ENCODE measurements around the gene LRP1B.

DNA sequence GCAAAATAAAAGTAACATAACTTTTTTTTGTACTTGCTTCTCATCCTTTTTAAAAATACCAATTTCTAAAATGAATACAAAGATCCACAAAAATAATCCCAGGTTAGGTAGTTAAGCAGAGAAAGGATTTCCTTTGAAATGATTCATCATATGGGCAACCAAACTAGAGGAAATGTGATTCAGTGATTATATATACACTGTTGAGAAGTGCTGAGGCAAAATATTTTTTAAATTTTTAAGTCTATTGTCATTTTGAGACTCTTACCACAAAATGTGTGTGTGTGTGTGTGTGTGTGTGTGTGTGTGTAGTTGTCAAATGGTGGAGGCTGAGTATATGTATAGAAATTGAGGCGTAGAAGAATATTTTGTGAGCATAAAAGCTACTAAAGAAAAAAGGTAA is 1075.3 kb downstream of the LRP1B start:
- no peak for TF ChIP-seq CSDC2 (CRISPR knock-in tag; IDR thresholded peaks at IDR 0.05)
- no peak for TF ChIP-seq GLIS3 (CRISPR knock-in tag; IDR thresholded peaks at IDR 0.05)
- no peak for TF ChIP-seq RARB (CRISPR knock-in tag; IDR thresholded peaks at IDR 0.05)
- no peak for TF ChIP-seq ESRRG (CRISPR knock-in tag; IDR thresholded peaks at IDR 0.05)
- TF ChIP-seq, protein P1, sequence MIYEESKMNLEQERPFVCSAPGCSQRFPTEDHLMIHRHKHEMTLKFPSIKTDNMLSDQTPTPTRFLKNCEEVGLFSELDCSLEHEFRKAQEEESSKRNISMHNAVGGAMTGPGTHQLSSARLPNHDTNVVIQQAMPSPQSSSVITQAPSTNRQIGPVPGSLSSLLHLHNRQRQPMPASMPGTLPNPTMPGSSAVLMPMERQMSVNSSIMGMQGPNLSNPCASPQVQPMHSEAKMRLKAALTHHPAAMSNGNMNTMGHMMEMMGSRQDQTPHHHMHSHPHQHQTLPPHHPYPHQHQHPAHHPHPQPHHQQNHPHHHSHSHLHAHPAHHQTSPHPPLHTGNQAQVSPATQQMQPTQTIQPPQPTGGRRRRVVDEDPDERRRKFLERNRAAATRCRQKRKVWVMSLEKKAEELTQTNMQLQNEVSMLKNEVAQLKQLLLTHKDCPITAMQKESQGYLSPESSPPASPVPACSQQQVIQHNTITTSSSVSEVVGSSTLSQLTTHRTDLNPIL (CRISPR knock-in tag; IDR thresholded peaks at IDR 0.05; ENCODE audit: low read depth): no peak
- no peak for TF ChIP-seq ZFP30 (CRISPR knock-in tag; IDR thresholded peaks at IDR 0.05)
- TF ChIP-seq ARNTL (CRISPR knock-in tag; IDR thresholded peaks at IDR 0.05; ENCODE audit: borderline replicate concordance, low read depth): no peak
- TF ChIP-seq ZNF70 (CRISPR knock-in tag; IDR thresholded peaks at IDR 0.05): no peak
- TF ChIP-seq, protein P2, sequence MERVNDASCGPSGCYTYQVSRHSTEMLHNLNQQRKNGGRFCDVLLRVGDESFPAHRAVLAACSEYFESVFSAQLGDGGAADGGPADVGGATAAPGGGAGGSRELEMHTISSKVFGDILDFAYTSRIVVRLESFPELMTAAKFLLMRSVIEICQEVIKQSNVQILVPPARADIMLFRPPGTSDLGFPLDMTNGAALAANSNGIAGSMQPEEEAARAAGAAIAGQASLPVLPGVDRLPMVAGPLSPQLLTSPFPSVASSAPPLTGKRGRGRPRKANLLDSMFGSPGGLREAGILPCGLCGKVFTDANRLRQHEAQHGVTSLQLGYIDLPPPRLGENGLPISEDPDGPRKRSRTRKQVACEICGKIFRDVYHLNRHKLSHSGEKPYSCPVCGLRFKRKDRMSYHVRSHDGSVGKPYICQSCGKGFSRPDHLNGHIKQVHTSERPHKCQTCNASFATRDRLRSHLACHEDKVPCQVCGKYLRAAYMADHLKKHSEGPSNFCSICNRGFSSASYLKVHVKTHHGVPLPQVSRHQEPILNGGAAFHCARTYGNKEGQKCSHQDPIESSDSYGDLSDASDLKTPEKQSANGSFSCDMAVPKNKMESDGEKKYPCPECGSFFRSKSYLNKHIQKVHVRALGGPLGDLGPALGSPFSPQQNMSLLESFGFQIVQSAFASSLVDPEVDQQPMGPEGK (CRISPR knock-in tag; IDR thresholded peaks at IDR 0.05; ENCODE audit: borderline replicate concordance): no peak
- no peak for TF ChIP-seq TCF4 (CRISPR knock-in tag; IDR thresholded peaks at IDR 0.05; ENCODE audit: borderline replicate concordance)
- no peak for TF ChIP-seq PPARA (CRISPR knock-in tag; IDR thresholded peaks at IDR 0.05; ENCODE audit: borderline replicate concordance)
- TF ChIP-seq, protein P3, sequence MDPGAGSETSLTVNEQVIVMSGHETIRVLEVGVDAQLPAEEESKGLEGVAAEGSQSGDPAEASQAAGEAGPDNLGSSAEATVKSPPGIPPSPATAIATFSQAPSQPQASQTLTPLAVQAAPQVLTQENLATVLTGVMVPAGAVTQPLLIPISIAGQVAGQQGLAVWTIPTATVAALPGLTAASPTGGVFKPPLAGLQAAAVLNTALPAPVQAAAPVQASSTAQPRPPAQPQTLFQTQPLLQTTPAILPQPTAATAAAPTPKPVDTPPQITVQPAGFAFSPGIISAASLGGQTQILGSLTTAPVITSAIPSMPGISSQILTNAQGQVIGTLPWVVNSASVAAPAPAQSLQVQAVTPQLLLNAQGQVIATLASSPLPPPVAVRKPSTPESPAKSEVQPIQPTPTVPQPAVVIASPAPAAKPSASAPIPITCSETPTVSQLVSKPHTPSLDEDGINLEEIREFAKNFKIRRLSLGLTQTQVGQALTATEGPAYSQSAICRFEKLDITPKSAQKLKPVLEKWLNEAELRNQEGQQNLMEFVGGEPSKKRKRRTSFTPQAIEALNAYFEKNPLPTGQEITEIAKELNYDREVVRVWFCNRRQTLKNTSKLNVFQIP (CRISPR knock-in tag; IDR thresholded peaks at IDR 0.05; ENCODE audit: borderline replicate concordance, low read depth): no peak
- no peak for TF ChIP-seq ZNF565 (CRISPR knock-in tag; conservative IDR thresholded peaks at IDR 0.05; ENCODE audit: low read depth)

Data from SK-N-SH treated with all-trans-retinoic acid at 6 μM for 48 hours (cell line).